Stimulated activated CD4-positive, alpha-beta T cell treated with anti-CD3 and anti-CD28 coated beads, Interleukin-4, amount 100 ng/mL, for 4 hours (primary cell): ENCODE data around the gene FZD10.

Experiments used
- DNase-seq, 2 experiments: peaks; one replicate each; pipeline ENCODE4 v3.0.0-alpha.2; 2020

Gene FZD10

GRCh38 chr12:130162267-130162666, at the start of gene FZD10:
FZD10 (plus strand) TSS chr12:130162464; CDS start chr12:130162943, 479 bp downstream.
- peak in 1 of 2 experiments; percentile 27 for DNase-seq

GRCh38 chr12:130114952-130115351, 47.3 kb upstream of the FZD10 start:
- DNase-seq: no peak

- DNase-seq: no peak
These were observed 46.6 kb upstream of the FZD10 start for GRCh38 chr12:130115646-130116045.

GRCh38 chr12:130116791-130117190, 45.5 kb upstream of the FZD10 start:
- DNase-seq: no peak

GRCh38 chr12:130117233-130117632, 45.0 kb upstream of the FZD10 start:
- no peak for DNase-seq

- DNase-seq: no peak
These were observed 44.6 kb upstream of the FZD10 start for GRCh38 chr12:130117701-130118100.

GRCh38 chr12:130118181-130118580, 44.1 kb upstream of the FZD10 start:
- no peak for DNase-seq

GRCh38 chr12:130119241-130119861, 42.9 kb upstream of the FZD10 start:
- DNase-seq: no peak

GRCh38 chr12:130120012-130120805, 42.1 kb upstream of the FZD10 start:
- DNase-seq: no peak

- no peak for DNase-seq
These were observed 40.9 kb upstream of the FZD10 start for GRCh38 chr12:130121226-130122000.

GRCh38 chr12:130122356-130122755, 39.9 kb upstream of the FZD10 start:
- DNase-seq: no peak

GRCh38 chr12:130124106-130124505, 38.2 kb upstream of the FZD10 start:
- DNase-seq: no peak

- DNase-seq: no peak
These were observed 37.5 kb upstream of the FZD10 start for GRCh38 chr12:130124605-130125244.

- no peak for DNase-seq
These were observed 36.2 kb upstream of the FZD10 start for GRCh38 chr12:130126023-130126432.

GRCh38 chr12:130127532-130127911, 34.7 kb upstream of the FZD10 start:
- DNase-seq: no peak

- no peak for DNase-seq
These were observed 34.1 kb upstream of the FZD10 start for GRCh38 chr12:130127912-130128789.

- no peak for DNase-seq
These were observed 33.2 kb upstream of the FZD10 start for GRCh38 chr12:130128790-130129735.

- no peak for DNase-seq
These were observed 31.9 kb upstream of the FZD10 start for GRCh38 chr12:130130346-130130745.

GRCh38 chr12:130131025-130131424, 31.2 kb upstream of the FZD10 start:
- no peak for DNase-seq

- DNase-seq: no peak
These were observed 30.5 kb upstream of the FZD10 start for GRCh38 chr12:130131801-130132200.
